Activated CD4-positive, alpha-beta T cell treated with anti-CD3 and anti-CD28 coated beads, Interleukin-2, amount 10 ng/mL, durations not matched to agents 7 days and 5 days (primary cell): Measurements from ENCODE around the gene FAM20C. TPM values are rescaled to one million over a fixed set of nuclear protein-coding genes. Genes with fewer than 3 reads are reported as not detected.

ENCODE experiments used
- CTCF ChIA-PET: fragments of 350-600 bp; sonication (Branson Sonifier 250); formaldehyde crosslinking; loops from one replicate; lab custom pipeline; 2021; ENCODE audit warnings: antibody characterized with exemption; lab: Charles Lee
- POLR2A ChIA-PET: fragments of 350-600 bp; sonication (Branson Sonifier 250); formaldehyde crosslinking; loops from one replicate; lab custom pipeline; 2021; ENCODE audit warnings: antibody characterized with exemption; lab: Charles Lee
- DNase-seq: peaks from one replicate; pipeline ENCODE4 v3.0.0-alpha.2; 2020
- H3K27ac Mint-ChIP-seq: one replicate; pipeline ENCODE4 v1.8.0; 2021; ENCODE audit warnings: mild to moderate bottlenecking, moderate library complexity, mixed read lengths
- H3K27me3 Mint-ChIP-seq: one replicate; pipeline ENCODE4 v1.8.0; 2021; ENCODE audit warnings: mixed read lengths
- H3K36me3 Mint-ChIP-seq: one replicate; pipeline ENCODE4 v1.8.0; 2021; ENCODE audit warnings: low read depth, mixed read lengths
- H3K4me1 Mint-ChIP-seq: one replicate; pipeline ENCODE4 v1.8.0; 2021; ENCODE audit warnings: mixed read lengths
- H3K4me3 Mint-ChIP-seq: one replicate; pipeline ENCODE4 v1.8.0; 2021; ENCODE audit warnings: mild to moderate bottlenecking, moderate library complexity, mixed read lengths
- H3K9me3 Mint-ChIP-seq: one replicate; pipeline ENCODE4 v1.8.0; 2021; ENCODE audit warnings: mixed read lengths
- total RNA-seq, 2 experiments: library from RNA; stranded (reverse); gene quantifications; one replicate each; pipeline ENCODE4 v1.2.3, GENCODE V29; 2021

Gene FAM20C
- total RNA-seq, 2 experiments from 2014 or later: 0.29 to 0.47 TPM

GRCh38 chr7:162632-163297 lies 29.6 kb upstream of the FAM20C start:
- POLR2A ChIA-PET: no interaction called here
- no peak overlapping the region for H3K27ac Mint-ChIP-seq
- peaks cover 3% of the 10 kb centered on the region for H3K27me3 Mint-ChIP-seq
- no peaks in the 10 kb centered on the region for H3K36me3 Mint-ChIP-seq
- no peaks in the 10 kb centered on the region for H3K9me3 Mint-ChIP-seq
- DNase-seq: no peak
- H3K4me1 Mint-ChIP-seq: no peaks in the 10 kb centered on the region
- no peak overlapping the region for H3K4me3 Mint-ChIP-seq
- CTCF ChIA-PET: interaction anchor here (0.7 to 1.2 kb wide), 3 partner anchors 16 to 101 kb away, joined by 3 read pairs; no protein-coding TSS in a partner anchor

GRCh38 chr7:163298-163695 lies 29.1 kb upstream of the FAM20C start:
- CTCF ChIA-PET: interaction anchor here (1.1 to 1.2 kb wide), 2 partner anchors 16 to 101 kb away, joined by 3 read pairs; no protein-coding TSS in a partner anchor
- no peaks in the 10 kb centered on the region for H3K36me3 Mint-ChIP-seq
- no peaks in the 10 kb centered on the region for H3K4me1 Mint-ChIP-seq
- POLR2A ChIA-PET: no interaction called here
- no peak for DNase-seq
- H3K27me3 Mint-ChIP-seq: peaks cover 3% of the 10 kb centered on the region
- no peaks in the 10 kb centered on the region for H3K9me3 Mint-ChIP-seq
- no peak overlapping the region for H3K27ac Mint-ChIP-seq
- no peak overlapping the region for H3K4me3 Mint-ChIP-seq

DNA sequence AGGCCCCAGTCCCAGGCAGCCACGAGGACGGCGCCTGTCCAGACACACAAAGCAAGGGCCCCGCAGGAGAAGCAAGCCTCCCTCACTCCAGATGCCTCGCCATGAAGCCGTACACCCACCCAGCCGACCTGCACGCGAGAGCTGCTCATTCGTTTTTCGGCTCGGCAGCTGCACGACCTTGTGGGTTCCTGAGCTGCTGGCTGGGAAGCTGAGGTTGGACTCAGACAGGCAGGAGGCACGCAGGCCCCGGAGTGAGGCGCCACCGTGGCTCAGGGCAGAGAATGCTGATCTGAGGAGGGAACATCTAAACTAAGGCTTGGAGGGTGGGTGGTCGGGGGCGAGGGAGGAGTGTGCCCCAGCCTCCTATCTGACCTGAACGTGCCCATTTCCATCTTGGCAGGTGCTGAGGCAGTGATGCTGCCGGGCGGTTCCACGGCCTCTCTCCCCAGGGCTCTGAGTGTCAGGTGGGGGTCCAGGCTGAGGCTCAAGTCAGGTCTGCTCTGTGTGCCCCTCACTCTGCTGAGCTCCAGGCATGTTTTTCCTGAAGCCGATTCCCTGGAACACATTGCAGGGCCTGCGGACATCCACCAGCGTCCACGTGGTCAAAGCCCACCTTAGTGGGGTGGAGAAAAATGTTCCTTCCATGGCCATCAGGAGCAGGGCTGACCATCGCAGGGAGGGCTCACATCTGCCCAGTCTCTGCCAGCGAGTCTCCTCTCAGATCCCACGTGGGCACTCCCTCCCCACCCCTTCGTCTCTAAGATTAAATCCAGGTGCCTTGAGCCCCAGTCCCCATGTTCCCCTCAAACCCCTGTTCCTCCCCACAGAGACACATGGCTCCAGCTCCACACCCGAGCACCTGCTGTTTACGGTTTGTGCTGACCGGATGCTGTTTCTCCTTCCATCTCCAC lies 28.1 kb upstream of the FAM20C start:
- CTCF ChIA-PET: interaction anchor here (0.9 kb wide), 1 partner anchor 9 kb away, joined by 3 read pairs; no protein-coding TSS in a partner anchor

GRCh38 chr7:164882-165660 lies 27.3 kb upstream of the FAM20C start:
- Mint-ChIP-seq H3K36me3 (no peaks in the 10 kb centered on the region), H3K9me3 (no peaks in the 10 kb centered on the region), H3K4me3 (no peak overlapping the region), H3K27me3 (peaks cover 3% of the 10 kb centered on the region), H3K27ac (no peak overlapping the region), H3K4me1 (no peaks in the 10 kb centered on the region)
- CTCF ChIA-PET: interaction anchor here (0.6 kb wide), 1 partner anchor 125 kb away, joined by 3 read pairs; the partner anchor contains the start of gene FOXL3
- POLR2A ChIA-PET: no interaction called here
- DNase-seq: no peak

More for the DNA sequence above, 28.1 kb upstream of the FAM20C start:
- no peak for DNase-seq
- peaks cover 3% of the 10 kb centered on the region for H3K27me3 Mint-ChIP-seq
- POLR2A ChIA-PET: no interaction called here
- no peaks in the 10 kb centered on the region for H3K36me3 Mint-ChIP-seq
- no peaks in the 10 kb centered on the region for H3K4me1 Mint-ChIP-seq
- H3K9me3 Mint-ChIP-seq: no peaks in the 10 kb centered on the region
- H3K27ac Mint-ChIP-seq: no peak overlapping the region
- no peak overlapping the region for H3K4me3 Mint-ChIP-seq

DNA sequence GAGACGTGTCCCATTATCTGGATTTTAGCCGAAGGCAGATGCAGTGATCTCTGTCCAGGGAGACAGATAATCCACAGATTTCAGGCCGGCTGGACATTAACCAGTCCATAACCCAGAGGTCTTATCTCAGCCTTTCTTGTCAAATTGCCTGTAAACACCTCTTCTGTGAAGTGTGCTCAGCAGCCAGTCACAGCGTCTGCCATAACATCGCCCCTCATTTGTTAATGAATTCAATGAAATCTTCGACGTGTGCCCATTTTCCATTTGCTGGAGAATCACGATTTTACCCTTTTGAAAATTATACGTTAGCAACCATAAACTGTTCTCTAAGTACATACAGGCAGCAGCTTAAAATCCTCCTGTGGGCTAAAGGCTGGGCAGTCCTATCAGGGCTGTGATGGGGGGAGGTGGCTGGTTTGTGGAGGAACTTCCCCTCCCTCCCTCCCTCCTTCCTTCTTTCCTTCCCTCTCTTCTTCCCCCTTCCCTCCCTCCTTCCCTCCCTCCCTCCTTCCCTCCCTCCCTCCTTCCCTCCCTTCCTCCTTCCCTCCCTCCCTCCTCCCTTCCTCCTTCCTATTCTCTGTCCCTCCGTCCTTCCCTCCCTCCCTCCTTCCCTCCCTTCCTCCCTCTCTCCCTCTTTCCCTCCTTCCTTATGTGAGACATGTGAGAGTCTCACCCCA lies 26.6 kb upstream of the FAM20C start:
- H3K9me3 Mint-ChIP-seq: no peaks in the 10 kb centered on the region
- H3K27ac Mint-ChIP-seq: no peak overlapping the region
- ChIA-PET CTCF (no interaction called here), POLR2A (no interaction called here)
- H3K4me1 Mint-ChIP-seq: no peaks in the 10 kb centered on the region
- peaks cover 3% of the 10 kb centered on the region for H3K27me3 Mint-ChIP-seq
- H3K36me3 Mint-ChIP-seq: no peaks in the 10 kb centered on the region
- no peak overlapping the region for H3K4me3 Mint-ChIP-seq
- DNase-seq: no peak

- Mint-ChIP-seq H3K4me1 (no peaks in the 10 kb centered on the region), H3K27me3 (peaks cover 3% of the 10 kb centered on the region), H3K36me3 (no peaks in the 10 kb centered on the region), H3K9me3 (no peaks in the 10 kb centered on the region), H3K27ac (no peak overlapping the region), H3K4me3 (no peak overlapping the region)
- CTCF ChIA-PET: no interaction called here
- no peak for DNase-seq
- POLR2A ChIA-PET: no interaction called here
These were observed 25.9 kb upstream of the FAM20C start for GRCh38 chr7:166338-167060.

DNA sequence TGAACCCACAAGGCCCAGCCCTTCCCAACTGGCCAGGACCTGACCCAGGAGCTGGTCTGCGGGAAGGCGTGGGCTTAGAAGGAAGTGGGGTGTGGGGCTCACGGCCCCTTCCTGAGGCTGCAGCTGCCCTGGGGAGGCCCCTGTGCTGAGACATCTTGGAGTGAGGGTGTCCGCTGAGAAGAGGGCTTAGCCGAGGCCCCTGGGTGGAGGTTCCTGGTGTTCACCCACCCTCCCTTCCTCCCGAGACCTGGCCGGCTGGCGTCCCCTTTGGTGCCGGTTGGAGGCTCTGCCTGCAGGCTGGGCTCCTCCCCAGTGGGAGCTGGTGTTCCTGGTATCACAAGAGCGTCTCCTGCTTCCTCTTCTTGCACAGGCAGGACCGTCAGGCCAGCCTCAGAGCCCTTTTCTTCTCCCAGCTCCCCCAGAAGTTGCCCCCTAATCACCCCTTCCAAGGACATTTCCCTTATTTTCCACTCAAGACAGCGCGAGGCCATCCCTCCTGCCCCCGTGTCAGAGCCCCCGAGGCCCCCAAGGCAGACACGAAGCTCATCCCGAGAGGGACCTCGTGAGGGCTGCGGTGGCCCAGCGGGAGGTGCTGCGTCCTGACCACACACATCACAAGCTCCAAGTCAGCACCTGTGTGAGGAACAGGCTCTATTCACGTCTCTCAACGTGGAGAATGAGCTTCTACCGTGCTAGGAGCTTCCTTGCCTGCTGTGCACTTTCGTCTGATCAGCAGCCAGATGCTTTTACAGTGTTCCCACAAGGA lies 25.1 kb upstream of the FAM20C start:
- Mint-ChIP-seq H3K4me1 (no peaks in the 10 kb centered on the region), H3K27ac (no peak overlapping the region), H3K4me3 (no peak overlapping the region), H3K9me3 (no peaks in the 10 kb centered on the region), H3K27me3 (peaks cover 3% of the 10 kb centered on the region), H3K36me3 (no peaks in the 10 kb centered on the region)
- no peak for DNase-seq
- CTCF ChIA-PET: no interaction called here
- POLR2A ChIA-PET: no interaction called here

DNA sequence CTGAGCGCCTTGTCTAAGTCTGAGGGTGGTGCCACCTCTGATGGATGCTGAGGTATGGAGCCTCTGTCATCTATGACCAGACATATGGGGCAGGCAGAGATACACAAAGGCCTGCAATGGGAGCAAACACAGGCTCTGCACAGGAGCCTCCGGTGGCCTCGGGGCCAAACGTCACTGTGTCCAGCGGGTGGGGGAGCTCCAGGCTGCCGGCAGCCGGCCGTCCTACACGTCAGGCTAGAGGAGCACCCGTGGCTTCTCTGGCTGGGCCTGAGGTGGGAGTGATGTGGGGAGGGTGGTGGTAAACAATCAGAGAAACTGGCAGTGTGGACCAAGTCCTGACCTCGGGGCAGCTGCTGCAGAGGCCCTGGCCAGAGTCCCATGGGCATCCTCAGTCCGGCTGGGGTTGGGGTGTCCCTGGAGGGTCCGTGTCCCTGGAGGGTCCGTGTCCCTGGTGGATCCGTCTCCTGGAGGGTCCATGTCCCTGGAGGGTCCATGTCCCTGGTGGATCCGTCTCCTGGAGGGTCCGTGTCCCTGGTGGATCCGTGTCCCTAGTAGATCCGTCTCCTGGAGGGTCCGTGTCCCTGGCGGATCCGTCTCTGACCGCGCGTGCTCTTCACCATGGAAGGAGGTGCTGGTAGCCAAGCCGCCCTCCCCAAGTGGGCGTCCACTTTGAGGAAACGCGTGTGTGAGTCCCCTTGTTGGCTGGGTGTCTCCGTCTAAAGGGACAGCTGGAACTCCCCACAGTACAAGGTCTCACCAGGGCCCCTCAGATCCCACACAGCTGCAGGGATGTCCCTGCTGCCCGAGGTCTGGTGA lies 24.2 kb upstream of the FAM20C start:
- Mint-ChIP-seq H3K9me3 (no peaks in the 10 kb centered on the region), H3K27me3 (peaks cover 3% of the 10 kb centered on the region), H3K27ac (no peak overlapping the region), H3K4me1 (no peaks in the 10 kb centered on the region), H3K4me3 (no peak overlapping the region), H3K36me3 (no peaks in the 10 kb centered on the region)
- DNase-seq: no peak
- CTCF ChIA-PET: no interaction called here
- POLR2A ChIA-PET: no interaction called here

GRCh38 chr7:169276-170172 lies 22.8 kb upstream of the FAM20C start:
- ChIA-PET POLR2A (interaction anchor here (0.6 kb wide), 1 partner anchor 22 kb away, joined by 4 read pairs; no protein-coding TSS in a partner anchor), CTCF (no interaction called here)
- DNase-seq: no peak
- H3K4me1 Mint-ChIP-seq: no peaks in the 10 kb centered on the region
- no peaks in the 10 kb centered on the region for H3K9me3 Mint-ChIP-seq
- H3K27ac Mint-ChIP-seq: no peak overlapping the region
- no peak overlapping the region for H3K4me3 Mint-ChIP-seq
- H3K27me3 Mint-ChIP-seq: peaks cover 3% of the 10 kb centered on the region
- H3K36me3 Mint-ChIP-seq: no peaks in the 10 kb centered on the region
